AG04449 (cell line): ENCODE results near the gene CCDC112.

Experiments
- CTCF ChIA-PET: fragments of 350-600 bp; formaldehyde crosslinking; extraction: SDS; loops from one replicate; lab custom pipeline; 2021; ENCODE audit warnings: antibody characterized with exemption; lab: Yijun Ruan, JAX
- POLR2A ChIA-PET: fragments of 400-600, 350-600 bp; formaldehyde crosslinking; extraction: SDS; loops from one replicate; lab custom pipeline; 2020; ENCODE audit warnings: antibody characterized with exemption, inconsistent platforms; lab: Yijun Ruan, JAX
- DNase-seq: peaks from one replicate; pipeline ENCODE4 v3.0.0-alpha.2; 2010; ENCODE audit warnings: low read depth, low spot score
- H3K4me3 ChIP-seq: 2 replicates; pipeline ENCODE4 v1.5.1; 2011; ENCODE audit warnings: low read depth, mild to moderate bottlenecking, control low read depth, low read length
- TF ChIP-seq, protein P1 (sequence below): IDR thresholded peaks from one replicate; pipeline ENCODE4 v1.5.1; 2011; ENCODE audit warnings: mild to moderate bottlenecking, moderate library complexity, low read length, control low read depth, inconsistent platforms; ENCODE audit not compliant: insufficient read depth; ENCODE audit errors: missing control alignments

The CCDC112 gene

DNA sequence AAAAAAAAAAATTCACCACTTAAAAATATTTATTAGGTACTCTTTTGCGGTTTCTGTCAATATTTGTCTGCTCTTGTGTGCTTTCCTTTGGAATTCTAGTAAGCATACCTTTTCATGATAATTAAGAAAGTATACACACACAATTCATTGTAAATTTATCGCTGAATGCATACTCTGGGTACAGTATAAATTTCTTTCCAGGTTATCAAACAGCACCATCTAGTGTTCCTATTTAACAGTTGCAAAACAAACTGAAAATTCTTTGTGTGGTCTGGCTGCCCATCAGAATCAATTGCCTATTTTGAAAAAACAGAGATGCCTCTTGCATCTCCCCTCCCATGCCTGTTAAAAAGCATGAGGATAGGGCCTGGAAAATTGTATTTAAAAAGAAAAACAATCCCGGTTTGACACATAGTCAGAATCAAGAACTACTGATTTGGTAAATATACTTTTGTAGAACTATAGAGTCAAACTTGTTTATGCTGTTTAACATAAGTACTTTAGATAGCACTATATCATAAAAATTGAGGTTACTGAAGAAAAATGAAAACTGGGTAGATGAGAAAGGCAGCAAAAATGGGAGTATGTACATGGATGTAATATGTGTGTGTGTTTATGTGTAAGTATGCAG is 50.0 kb downstream of the CCDC112 start:
- H3K4me3 ChIP-seq: no peak overlapping the region
- ChIA-PET CTCF (interaction anchor here (0.7 to 9.2 kb wide), 14 partner anchors 8 to 1635 kb away, joined by 3 to 100 read pairs (median 6); no protein-coding TSS in a partner anchor), POLR2A (no interaction called here)
- TF ChIP-seq, protein P1, sequence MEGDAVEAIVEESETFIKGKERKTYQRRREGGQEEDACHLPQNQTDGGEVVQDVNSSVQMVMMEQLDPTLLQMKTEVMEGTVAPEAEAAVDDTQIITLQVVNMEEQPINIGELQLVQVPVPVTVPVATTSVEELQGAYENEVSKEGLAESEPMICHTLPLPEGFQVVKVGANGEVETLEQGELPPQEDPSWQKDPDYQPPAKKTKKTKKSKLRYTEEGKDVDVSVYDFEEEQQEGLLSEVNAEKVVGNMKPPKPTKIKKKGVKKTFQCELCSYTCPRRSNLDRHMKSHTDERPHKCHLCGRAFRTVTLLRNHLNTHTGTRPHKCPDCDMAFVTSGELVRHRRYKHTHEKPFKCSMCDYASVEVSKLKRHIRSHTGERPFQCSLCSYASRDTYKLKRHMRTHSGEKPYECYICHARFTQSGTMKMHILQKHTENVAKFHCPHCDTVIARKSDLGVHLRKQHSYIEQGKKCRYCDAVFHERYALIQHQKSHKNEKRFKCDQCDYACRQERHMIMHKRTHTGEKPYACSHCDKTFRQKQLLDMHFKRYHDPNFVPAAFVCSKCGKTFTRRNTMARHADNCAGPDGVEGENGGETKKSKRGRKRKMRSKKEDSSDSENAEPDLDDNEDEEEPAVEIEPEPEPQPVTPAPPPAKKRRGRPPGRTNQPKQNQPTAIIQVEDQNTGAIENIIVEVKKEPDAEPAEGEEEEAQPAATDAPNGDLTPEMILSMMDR: peak; percentile 35
- no peak for DNase-seq

DNA sequence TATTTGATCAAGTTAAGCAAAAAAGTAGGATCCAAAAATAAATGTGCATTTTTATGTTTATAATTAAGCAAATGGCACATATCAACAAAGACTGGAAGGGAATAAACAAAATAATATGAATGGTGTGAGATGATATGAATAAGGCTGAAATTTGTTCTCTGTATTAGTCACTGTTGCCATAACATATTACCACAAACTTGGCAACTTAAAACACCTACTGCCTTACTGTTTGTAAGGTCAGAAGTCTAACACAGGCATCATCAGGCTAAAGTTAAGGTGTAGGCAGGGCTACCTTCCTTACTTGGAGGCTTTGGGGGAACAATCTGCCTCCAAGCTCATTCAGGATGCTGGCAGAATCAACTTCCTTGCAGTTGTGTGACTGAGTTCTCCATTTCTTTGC is 53.0 kb downstream of the CCDC112 start:
- TF ChIP-seq, protein P1: no peak
- ChIA-PET CTCF (interaction anchor here (1.4 to 9.2 kb wide), 3 partner anchors 8 to 145 kb away, joined by 3 to 100 read pairs (median 5); no protein-coding TSS in a partner anchor), POLR2A (no interaction called here)
- no peak for DNase-seq
- no peak overlapping the region for H3K4me3 ChIP-seq

DNA sequence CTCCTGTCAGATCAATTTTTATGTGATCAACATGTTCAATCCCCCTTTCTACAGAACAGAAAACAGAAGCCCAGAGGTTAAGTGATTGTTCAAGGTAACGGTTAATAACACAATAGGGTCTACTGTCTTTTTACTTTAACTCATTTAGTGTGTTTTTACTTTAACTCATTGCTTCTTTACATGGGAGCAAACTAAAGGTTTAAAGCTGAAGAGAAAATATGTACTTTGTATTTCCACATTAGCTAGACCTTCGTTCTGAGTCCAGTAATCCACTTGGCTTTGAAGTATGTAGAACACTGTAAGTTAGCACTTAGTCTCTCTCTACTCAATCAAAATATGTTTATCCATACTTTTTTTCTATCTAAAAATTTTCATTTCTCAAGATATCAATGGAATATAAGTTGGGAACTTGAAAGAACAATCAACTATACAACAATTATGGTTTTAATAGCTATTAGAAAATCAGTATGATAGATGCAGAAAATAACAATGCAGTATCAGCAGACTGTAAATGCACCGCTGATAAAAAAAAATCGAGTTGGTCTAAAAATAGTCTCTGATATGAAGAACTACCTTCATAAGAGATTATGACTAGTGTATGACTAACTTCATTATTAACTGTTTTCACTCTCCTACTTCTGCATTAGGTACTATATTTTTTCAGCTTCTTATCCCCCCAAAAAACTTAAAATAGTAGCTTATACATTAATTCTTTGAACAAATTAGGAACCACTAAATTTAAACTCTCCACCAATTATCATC is 54.4 kb downstream of the CCDC112 start:
- CTCF ChIA-PET: interaction anchor here (0.8 to 9.2 kb wide), 4 partner anchors 9 to 144 kb away, joined by 3 to 100 read pairs (median 4); no protein-coding TSS in a partner anchor
- no peak overlapping the region for H3K4me3 ChIP-seq
- POLR2A ChIA-PET: no interaction called here
- DNase-seq: no peak
- TF ChIP-seq, protein P1: no peak

DNA sequence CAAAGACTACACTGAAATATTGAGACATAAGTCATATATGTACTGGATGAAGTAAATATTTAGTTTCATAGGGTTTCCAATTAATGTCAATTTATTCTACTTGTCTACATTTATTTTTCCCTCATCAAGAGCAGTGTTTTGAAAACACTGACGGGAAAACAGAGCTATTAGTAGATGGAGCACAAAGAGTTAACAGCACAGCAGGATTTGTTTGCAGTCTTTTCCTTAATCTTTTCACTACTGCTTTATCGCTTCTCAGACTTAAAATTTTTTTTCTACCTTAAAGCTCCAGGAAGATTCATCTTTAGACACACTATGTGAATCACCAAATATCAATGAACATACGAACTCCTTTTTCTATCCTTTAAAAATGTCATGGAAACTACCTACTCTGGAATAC is 59.4 kb downstream of the CCDC112 start:
- no peak overlapping the region for H3K4me3 ChIP-seq
- ChIA-PET POLR2A (no interaction called here), CTCF (interaction anchor here (1.2 to 4.3 kb wide), 3 partner anchors 8 to 12 kb away, joined by 3 to 15 read pairs (median 3); no protein-coding TSS in a partner anchor)
- no peak for DNase-seq
- TF ChIP-seq, protein P1: no peak

DNA sequence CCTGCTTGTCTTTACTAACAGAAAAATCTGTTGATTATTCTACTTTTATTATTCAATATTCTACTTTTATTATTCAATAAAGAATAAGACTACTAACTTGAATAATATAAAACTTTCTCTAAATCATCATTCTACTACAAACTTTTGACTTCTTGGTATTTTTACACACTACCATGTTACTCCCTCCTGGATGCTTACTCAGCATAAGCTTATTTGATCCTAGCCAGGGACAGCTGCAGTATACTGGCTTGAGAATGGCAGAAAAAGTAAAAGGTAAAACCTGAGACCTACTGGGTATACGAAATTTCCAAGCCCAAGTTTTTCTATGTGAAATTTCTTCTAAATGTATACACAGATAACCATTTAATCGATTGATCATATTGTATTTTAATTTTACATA is 59.9 kb downstream of the CCDC112 start:
- ChIA-PET CTCF (interaction anchor here (1.2 to 4.3 kb wide), 3 partner anchors 9 to 13 kb away, joined by 3 to 15 read pairs (median 3); no protein-coding TSS in a partner anchor), POLR2A (no interaction called here)
- TF ChIP-seq, protein P1: no peak
- no peak for DNase-seq
- H3K4me3 ChIP-seq: no peak overlapping the region

DNA sequence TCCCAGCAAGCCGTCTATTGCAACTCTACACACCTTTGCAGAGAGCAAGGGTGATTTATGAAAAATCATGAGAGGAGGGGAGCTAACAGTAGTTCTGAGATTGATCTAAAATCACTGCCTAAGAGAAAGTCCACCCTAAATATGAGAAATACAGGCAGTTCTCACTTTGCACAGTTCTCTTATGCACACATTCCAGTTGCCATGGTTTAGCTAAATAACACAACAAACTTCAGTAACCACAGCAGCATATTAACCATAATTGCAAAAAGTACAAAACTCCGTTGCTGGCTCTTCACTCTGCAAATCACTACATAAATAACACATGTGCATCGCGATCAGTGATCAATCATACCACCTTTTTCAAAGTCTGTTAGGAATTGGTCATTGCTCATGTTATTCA is 64.9 kb downstream of the CCDC112 start:
- TF ChIP-seq, protein P1: no peak
- POLR2A ChIA-PET: no interaction called here
- CTCF ChIA-PET: interaction anchor here (1.3 to 2.8 kb wide), 4 partner anchors 14 to 27 kb away, joined by 3 to 11 read pairs (median 6); no protein-coding TSS in a partner anchor
- no peak for DNase-seq
- H3K4me3 ChIP-seq: no peak overlapping the region
